T-helper 1 cell treated with Interleukin-12 subunit alpha and Interleukin-12 subunit beta and Interleukin-4 antibody, amounts not matched to agents 30 ng/mL and 1 ng/mL, for 36 hours (primary cell): Measurements from ENCODE around the gene AMBRA1. TPM values are rescaled to one million over a fixed set of nuclear protein-coding genes. Genes with fewer than 3 reads are reported as not detected.

ENCODE experiments used
- intact Hi-C: fragments of 100-400 bp; cut with micrococcal nuclease; formaldehyde crosslinking; loops from one replicate; pipeline ENCODE4 v1.15.1; 2024
- total RNA-seq: library from RNA; stranded (reverse); gene quantifications from 2 replicates; pipeline ENCODE4 v1.2.3, GENCODE V29; 2022

The AMBRA1 gene
- 41.1 and 44.1 TPM in 2 replicates for total RNA-seq

- intact Hi-C loops = loop anchor here (1.0 to 10.0 kb wide), 7 partner anchors 24 to 749 kb away; partner anchors contain the start of genes ARHGAP1, ATG13, CRY2 and DGKZ
Observed at GRCh38 chr11:46593550-46594373, at the start of gene AMBRA1. Gene AMBRA1 (minus strand): TSS chr11:46594023. CDS start chr11:46548380, 45,643 bp downstream.

GRCh38 chr11:46643531-46643930 is 49.7 kb upstream of the AMBRA1 start:
- intact Hi-C loops = no loop called here

GRCh38 chr11:46642627-46643335 is 49.0 kb upstream of the AMBRA1 start:
- intact Hi-C loops = no loop called here

- intact Hi-C loops = no loop called here
Observed at GRCh38 chr11:46641639-46642038, 47.8 kb upstream of the AMBRA1 start.

GRCh38 chr11:46640036-46640788 is 46.4 kb upstream of the AMBRA1 start:
- intact Hi-C loops = no loop called here

GRCh38 chr11:46639197-46639839 is 45.5 kb upstream of the AMBRA1 start:
- intact Hi-C loops = no loop called here

GRCh38 chr11:46637546-46637945 is 43.7 kb upstream of the AMBRA1 start:
- intact Hi-C loops = no loop called here

- intact Hi-C loops = no loop called here
Observed at GRCh38 chr11:46635557-46636139, 41.8 kb upstream of the AMBRA1 start.

DNA sequence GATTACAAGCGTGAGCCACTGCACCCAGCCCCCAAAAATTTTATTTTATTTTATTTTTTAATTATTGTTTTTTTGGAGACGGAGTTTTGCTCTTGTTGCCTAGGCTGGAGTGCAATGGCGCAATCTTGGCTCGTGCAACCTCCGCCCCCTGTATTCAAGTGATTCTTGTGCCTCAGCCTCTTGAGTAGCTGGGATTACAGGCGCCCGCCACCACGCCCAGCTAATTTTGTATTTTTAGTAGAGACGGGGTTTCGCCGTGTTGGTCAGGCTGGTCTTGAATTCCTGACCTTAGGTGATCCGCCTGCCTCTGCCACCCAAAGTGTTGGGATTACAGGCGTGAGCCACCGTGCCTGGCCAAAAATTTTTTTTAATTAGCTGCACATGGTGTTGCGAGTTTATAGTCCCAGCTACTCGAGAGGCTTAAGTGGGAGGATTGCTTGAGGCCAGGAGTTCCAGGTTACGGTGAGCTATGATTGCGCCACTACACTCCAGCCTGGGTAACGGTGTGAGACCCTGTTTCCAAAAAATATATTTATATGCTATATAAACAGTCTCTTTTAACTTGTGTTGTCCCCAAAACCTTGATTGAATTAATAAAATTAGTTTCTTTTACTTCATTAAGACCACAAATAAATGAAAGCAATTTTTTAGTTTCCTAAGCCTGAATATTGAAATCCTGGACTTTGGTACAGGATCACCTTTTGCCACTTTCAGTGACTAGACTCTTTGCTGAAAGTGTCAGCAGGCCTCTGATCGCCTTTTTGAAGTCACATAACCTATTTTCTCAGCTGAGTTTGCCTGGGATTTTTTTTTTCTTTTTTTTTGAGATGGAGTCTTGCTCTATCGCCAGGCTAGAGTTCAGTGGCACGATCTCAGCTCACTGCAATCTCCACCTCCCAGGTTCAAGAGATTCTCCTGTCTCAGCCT is 39.7 kb upstream of the AMBRA1 start:
- intact Hi-C loops = no loop called here

GRCh38 chr11:46632502-46632901 is 38.7 kb upstream of the AMBRA1 start:
- intact Hi-C loops = no loop called here

DNA sequence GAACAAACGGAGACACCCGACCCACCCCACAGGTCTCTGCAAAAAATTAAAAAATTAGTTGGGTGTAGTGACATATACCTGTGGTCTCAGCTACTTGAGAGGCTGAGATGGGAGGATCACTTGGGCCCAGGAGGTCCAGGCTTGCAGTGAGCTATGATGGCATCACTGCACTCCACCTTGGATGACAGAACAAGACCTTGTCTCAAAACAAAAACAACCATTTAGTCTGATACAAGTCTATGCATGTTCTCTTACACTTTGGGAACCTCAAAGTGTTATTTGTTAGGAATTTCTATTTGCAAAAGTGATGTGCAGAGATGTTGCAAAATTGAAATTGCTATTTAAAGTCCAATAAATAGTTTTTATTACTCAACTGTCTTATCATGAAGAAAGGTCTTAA is 37.9 kb upstream of the AMBRA1 start:
- intact Hi-C loops = no loop called here

GRCh38 chr11:46630237-46630636 is 36.4 kb upstream of the AMBRA1 start:
- intact Hi-C loops = no loop called here

- intact Hi-C loops = no loop called here
Observed at GRCh38 chr11:46628961-46629360, 35.1 kb upstream of the AMBRA1 start.

DNA sequence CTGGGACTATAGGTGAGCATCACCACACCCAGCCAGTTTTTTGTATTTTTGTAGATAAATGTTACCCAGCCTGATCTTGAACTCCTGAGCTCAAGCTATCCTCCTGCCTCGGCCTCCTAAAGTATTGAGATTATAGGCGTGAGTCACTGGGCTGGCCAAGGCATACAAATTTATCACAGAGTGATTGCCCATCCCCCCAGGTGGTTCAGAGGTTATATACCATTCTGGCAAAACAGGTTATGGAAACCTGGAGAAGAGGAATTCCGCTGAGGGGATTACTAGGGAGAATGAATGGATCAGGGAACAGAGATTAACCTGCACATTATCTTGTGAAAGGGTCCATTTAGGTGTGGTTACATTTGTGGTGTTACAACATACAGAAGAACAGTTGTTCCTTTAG is 31.6 kb upstream of the AMBRA1 start:
- intact Hi-C loops = no loop called here

DNA sequence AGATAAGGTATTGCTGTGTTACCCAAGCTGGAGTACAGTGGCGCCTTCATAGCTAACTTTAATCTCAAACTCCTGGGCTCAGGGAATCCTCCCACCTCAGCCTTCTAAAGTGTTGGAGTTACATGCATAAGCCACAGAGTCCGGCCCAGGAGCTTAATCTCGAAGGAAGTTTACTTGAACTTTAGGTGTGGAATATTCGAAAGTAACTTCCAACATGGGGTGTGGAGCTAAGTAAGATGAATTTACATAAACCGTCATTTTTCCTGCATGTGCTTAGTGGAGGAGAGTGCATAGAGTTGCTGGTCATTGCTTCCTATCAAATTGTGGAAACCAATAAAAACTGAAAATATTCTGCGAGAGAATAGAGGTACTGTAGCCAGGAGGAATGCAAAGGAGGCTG is 25.0 kb upstream of the AMBRA1 start:
- intact Hi-C loops = loop anchor here (5.0 to 10.0 kb wide), 4 partner anchors 208 to 933 kb away; partner anchors contain the start of genes CELF1 and SLC39A13

DNA sequence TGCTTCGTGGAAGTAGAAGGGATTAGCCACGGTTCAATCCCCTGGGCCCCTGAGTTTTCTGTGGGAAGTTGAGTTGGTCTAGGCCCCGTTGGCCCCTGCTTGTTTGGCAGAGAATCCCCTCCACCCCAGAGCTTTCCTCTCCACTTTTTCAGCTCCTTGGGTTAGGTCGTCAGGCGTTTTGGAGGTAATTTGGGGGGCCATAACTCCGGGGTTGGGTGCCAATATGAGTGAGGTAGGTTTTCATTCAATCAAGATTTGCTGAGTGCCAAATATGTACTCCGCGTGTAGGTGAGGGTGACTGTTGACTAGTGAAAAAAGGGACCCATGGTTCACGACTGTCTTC is 24.1 kb upstream of the AMBRA1 start:
- intact Hi-C loops = loop anchor here (1.0 to 10.0 kb wide), 21 partner anchors 24 to 1149 kb away; partner anchors contain the start of genes AMBRA1, ARHGAP1, CELF1 and CKAP5

DNA sequence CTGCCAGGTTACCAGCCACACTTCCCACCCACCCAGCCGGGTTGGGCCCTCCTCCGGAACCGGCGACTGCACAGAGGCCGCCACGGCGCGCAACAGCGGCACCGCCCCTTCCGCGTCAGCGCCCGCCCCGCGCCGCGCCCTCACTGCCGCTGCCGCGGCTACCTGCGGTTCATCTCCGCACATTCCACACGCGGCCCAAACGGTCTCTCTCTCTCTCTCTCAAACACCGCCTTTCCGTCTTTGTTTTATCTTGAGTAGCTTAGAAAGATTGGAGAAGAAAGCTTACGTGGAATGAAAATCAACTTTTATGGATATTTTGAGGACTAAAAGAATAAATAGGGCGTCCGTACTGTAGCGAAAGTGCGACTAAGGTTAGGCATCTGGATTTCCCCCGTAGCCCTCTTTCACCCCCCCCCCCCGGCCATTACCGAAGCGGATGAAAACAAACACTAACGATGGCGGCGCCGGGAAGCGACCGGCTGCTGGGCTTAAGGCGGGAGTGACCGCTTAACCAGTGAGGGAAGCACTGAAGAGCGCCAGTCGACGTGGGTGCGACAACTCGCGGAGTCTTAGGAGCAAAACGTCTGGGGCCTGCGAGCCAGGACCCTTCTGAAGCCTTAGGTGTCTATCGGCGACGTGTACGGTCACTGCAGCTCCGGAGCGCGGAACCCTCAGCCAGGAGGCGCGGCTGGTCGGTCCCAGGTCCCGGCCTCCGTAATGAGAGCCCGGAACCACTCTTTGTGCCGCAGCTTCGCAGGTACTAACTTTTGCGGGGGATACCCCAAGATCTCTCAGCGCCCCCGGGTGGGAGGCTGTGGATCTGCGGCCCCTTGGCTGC is 23.5 kb upstream of the AMBRA1 start, which contains the start of the genes ATG13 and HARBI1:
ATG13 (plus strand) TSS at position 420 of the 838 bp plus-strand sequence. CDS start 26,739 bp downstream, outside the sequence.
HARBI1 (minus strand) TSS at position 94 of the 838 bp plus-strand sequence. CDS start 990 bp downstream, outside the sequence.
- intact Hi-C loops = loop anchor here (1.0 to 10.0 kb wide), 21 partner anchors 23 to 1149 kb away; partner anchors contain the start of genes AMBRA1, ARHGAP1, CELF1 and CKAP5

DNA sequence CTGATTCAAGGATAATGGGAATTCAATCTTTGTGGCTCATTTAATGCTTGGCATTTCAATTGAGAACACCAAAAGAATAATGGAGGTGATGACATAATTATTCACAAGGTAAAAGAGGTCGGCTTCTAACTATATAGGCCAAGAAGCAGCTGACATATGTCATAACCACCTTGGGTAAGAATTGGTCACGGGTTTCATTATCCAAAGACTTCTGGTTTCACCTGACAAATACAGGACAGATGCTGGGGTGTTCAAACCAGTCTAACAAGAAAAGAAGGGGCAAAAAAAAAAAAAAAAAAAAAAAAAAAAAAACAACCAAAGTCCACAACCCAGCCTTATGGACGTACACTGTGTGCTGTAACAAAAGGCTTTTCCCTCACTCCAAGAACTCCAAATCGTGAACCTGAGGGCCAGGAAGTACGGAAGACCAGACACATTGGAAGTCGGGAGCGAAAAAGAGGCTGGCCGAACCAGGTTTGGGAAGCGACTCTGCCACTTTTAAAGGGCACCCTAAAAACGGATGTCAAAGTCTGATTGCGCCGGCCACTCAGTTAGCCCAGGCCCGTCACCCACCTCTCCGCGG is 22.8 kb upstream of the AMBRA1 start:
- intact Hi-C loops = loop anchor here (1.0 to 10.0 kb wide), 22 partner anchors 22 to 1150 kb away; partner anchors contain the start of genes AMBRA1, ARHGAP1, CELF1 and CKAP5
